Prostate gland (tissue), 2 donors: ENCODE measurements around the gene PAPSS1.

Experiments
- POLR2A ChIP-seq: fragments of 450-650 bp; IDR thresholded peaks from one replicate; pipeline ENCODE4 v1.6.1; 2016; ENCODE audit warnings: antibody characterized with exemption, mild to moderate bottlenecking
- POLR2AphosphoS5 ChIP-seq: sonication (generic); formaldehyde crosslinking; IDR thresholded peaks from one replicate; pipeline ENCODE4 v1.6.1; 2017; ENCODE audit warnings: antibody characterized with exemption
- TF ChIP-seq, protein P1 (sequence below), 4 experiments: fragments of 200-600 bp in 2 of 4; fragments of 450-650 bp in 2 of 4; sonication (generic) in 2 of 4; IDR thresholded peaks; 1 replicate in 3 of 4; 2 replicates in 1 of 4; pipeline ENCODE4 v1.5.1; 2016 to 2019; ENCODE audit warnings: antibody characterized with exemption in 4 of 4, mild to moderate bottlenecking in 2 of 4, moderate library complexity in 2 of 4

DNA sequence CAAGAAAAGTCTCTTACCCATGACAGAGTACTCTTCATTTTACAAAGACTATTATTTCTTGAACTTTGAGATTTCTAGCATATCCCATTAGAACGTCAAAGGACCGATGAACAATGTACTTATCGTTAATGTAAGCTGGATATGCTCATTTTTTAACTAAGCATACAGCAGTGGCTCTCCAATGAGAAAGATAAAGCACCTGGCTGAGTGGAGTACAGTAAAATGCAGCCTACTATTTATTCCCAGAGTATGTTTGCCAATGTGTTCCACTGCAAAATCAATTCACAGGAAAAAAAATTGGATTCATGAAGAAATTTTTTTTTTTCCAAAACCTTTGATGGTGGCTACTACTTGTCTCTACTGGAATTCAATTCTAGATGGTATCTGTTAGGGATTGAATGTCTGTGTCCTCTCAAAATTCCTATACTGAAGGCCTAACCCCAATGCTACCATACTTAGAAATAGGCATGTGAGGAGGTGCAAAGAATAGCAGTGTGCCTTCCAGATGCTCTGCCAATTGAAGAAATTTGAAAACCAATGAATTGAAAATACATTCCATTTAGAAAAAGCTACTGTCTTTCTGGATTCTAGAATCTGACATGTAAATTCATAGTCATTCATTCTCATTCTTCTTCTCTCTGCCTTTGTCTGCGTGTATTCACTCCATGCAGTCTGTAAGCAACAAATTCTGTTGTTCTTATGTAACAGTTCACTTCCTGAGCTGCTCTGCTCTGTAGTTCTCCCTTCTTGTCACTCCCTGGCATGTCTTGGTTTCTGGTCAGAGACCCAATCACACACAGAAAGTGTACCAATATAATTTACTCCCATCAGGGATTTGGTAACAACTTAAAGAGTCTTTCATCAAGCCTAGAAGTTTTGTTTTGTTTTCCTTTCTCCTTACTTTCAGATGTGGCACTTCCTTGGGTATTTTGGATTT is 61.4 kb downstream of the PAPSS1 start:
- TF ChIP-seq POLR2A: no peak
- TF ChIP-seq, protein P1, sequence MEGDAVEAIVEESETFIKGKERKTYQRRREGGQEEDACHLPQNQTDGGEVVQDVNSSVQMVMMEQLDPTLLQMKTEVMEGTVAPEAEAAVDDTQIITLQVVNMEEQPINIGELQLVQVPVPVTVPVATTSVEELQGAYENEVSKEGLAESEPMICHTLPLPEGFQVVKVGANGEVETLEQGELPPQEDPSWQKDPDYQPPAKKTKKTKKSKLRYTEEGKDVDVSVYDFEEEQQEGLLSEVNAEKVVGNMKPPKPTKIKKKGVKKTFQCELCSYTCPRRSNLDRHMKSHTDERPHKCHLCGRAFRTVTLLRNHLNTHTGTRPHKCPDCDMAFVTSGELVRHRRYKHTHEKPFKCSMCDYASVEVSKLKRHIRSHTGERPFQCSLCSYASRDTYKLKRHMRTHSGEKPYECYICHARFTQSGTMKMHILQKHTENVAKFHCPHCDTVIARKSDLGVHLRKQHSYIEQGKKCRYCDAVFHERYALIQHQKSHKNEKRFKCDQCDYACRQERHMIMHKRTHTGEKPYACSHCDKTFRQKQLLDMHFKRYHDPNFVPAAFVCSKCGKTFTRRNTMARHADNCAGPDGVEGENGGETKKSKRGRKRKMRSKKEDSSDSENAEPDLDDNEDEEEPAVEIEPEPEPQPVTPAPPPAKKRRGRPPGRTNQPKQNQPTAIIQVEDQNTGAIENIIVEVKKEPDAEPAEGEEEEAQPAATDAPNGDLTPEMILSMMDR (IDR thresholded peaks at IDR 0.05): no peak
- no peak for TF ChIP-seq POLR2AphosphoS5
